Hematopoietic multipotent progenitor cell treated with erythropoietin and hydrocortisone succinate and interleukin-3 and kit ligand, for 17 days (in vitro differentiated cells): ENCODE data around the gene TRIM2.
"Not testable (repeated sequence)": the region's sequence is repeated elsewhere in the genome, so short reads cannot be mapped to it uniquely, and the experiment has no call there.

ENCODE experiments used
- DNase-seq: peaks from one replicate; pipeline ENCODE4 v3.0.0-alpha.2; 2015; ENCODE audit warnings: low spot score

Gene TRIM2

DNA sequence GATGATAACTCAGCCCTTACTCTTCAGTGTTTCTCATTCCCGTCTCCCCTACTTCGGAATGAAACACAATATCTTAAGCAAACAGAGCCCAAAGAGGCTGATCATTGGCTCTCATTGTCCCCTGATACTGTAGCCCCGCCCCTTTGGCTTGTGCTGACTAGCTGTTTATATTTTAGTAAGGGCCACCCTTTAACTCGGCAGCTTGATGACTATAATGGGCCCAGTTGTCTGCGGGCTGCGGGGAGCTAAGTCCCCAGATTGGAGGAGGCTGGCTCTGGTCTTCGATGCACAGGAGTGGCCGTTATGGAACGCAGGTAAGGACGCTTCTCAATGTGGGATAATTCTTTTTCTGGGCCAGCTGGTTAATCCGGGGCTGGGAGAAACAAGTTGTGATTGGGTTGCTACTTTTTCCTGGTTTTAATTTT lies at the start of gene TRIM2:
Gene TRIM2 (plus strand): TSS at position 197 of the 425 bp plus-strand sequence. CDS start 88 bp downstream, at position 285.
- peak; percentile 20 for DNase-seq

DNA sequence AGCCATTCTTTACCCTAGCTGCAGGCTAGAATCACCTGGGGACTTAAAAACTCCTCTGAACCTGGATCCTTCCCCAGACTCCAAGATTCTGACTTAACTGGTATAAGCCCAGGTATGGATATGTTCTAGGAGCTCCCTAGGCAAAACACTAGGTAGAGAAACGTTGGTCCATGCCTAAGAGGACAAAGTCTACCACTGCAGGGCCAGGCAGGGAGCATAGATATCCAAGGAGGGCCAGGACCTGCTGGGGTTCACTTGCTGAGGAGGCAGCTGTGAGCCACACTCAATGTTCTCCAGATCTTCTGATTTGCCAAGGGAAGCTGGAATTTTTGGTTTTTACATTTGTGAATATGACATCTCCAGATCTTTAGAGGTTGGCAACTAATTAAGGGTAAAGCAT lies 48.6 kb upstream of the TRIM2 start:
- DNase-seq = no peak

DNA sequence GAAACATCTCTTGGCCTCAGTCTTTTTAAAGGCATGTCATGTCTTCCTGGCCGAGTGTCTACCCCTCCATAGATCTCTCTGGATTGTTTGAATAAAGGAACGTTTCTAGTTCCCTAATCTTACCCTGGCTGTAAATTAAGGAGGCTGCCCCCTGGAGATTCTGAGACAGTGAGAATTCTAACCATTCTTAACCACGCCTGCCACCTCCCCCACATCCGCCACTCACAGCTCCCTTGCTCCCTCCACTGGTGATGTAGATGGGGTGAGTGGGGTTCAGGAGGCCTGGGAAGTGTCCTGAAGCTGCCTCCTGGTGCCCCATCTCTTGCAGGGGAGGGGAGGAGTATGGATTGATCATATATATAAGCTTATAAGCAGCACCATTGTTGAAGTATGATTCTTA lies 48.0 kb upstream of the TRIM2 start:
- DNase-seq = peak; percentile 38

DNA sequence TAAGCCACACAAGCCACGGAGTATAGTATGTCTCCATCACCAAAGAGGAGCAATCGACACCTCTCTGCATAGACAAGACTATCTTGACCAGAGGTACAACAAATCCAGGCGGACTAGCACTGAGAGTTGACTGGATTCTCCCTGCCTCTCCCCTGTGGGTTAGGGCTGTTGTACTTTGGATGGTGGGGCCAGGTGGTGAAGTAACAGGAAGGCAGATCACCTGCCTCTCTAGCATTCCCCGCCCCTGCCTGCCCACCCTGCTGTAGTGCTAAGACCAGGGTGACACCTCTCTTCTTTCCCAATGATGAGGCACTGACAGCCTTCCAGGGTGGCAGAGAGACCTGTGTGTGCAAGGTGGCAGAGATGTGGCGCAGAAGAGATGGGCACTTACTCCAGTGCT lies 47.5 kb upstream of the TRIM2 start:
- no peak for DNase-seq

DNA sequence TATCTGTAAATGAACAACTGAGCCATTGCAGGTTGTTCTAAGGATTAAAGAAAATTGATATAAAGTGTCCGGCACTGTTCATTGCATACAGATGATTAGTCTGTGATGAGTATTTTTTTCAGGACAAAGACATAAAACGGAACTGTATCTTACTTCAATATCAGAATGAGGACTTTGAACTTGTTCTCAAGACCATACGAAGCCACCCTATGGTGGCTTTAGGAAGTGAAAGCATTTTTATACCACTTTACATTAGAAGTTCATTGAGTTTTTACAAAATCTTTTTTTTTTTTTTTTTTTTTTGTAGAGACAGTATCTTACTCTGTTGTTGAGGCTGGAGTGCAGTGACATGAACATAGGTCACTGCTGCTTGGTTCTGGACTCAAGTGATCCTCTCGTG lies 45.2 kb upstream of the TRIM2 start:
- no peak for DNase-seq

DNA sequence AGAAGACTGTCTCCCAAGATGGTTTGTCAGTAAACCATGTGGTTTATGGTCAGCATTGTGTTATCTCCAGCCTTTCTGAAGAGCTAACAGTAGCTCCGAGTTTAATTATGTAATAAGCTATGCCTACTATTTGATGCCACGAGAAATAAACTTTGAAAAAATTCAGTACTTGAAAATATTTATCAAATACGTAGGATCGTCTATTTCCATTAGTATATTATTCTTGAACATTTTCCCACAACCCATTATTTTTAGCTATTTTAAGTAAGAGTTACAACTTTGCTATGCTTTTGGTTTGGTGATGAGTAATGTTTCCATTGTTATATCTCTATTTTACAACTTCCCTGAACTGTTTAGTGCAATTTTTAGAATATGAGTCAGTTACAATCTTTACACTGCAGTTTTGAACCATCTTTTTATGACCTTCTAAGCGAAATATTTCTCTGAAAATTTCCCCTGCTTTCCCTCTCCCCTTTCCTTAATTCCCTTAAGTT lies 44.5 kb upstream of the TRIM2 start:
- no peak for DNase-seq

DNA sequence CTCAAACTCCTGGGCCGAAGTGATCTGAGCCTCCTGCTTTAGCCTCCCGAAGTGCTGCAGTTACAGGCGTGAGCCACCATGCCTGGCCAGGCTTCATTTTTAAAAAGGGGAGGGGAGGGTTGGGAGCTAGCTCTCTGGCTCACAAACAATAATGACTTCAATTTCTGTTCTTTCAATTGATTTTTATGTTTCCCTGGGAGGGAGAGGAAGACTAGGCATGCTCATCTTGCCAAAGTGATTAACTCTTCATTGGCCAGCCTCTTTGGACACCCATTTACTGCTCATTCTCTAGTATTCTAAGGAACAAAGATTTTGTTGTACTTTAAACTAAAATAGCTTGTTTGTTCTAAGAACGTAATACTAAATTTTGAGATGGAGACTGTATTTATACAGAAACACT lies 43.4 kb upstream of the TRIM2 start:
- no peak for DNase-seq

DNA sequence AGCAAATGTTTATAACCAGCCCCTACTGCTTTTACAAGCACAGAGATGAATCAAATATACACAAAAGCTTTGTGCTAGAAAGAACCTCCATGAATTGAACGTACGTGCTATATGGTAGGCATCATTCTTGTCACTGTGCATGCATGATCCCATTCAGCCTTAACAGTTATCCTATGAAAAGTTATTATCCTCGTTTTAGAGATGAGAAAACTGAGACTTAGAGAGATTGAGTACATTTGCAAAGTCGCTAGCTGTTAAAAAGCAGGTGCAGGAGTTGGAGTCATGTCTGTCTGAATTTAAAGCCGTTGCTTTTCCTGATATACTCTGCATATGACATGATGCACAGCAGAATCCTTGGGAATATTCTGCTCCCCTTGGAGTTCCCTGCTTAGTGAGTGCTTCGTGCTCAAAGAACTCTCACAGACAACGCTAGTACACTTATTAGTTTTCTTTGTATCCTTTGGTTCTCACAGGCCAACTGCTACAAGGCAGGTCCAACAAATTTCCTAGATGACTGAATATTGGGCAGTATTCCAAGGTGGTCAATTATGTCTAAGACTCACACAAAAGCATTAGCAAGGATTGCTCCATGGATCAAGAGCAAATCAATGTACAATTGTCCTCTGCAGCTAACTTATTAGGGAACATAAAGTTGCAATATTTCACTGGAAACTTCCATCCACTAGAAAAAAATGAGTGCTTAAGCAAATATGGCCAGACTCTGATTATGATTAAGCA lies 42.8 kb upstream of the TRIM2 start:
- DNase-seq = no peak

DNA sequence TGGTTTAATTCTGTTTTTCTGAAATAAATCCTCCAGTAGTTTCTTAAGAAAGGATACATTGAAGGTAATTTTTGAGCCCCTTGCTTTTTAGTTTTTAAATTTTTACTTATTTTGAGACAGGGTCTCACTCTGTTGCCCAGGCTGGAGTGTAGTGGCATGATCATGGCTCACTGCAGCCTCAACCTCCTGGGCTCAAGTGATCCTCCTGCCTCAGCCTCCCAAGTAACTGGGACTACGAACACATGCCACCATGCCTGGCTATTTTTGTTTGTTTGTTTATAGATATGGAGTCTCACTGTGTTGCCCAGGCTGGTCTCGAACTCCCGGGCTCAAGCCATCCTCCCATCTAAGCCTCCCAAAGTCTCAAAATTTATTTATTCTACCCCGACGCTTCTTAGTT lies 39.0 kb upstream of the TRIM2 start:
- DNase-seq = not testable (repeated sequence)

DNA sequence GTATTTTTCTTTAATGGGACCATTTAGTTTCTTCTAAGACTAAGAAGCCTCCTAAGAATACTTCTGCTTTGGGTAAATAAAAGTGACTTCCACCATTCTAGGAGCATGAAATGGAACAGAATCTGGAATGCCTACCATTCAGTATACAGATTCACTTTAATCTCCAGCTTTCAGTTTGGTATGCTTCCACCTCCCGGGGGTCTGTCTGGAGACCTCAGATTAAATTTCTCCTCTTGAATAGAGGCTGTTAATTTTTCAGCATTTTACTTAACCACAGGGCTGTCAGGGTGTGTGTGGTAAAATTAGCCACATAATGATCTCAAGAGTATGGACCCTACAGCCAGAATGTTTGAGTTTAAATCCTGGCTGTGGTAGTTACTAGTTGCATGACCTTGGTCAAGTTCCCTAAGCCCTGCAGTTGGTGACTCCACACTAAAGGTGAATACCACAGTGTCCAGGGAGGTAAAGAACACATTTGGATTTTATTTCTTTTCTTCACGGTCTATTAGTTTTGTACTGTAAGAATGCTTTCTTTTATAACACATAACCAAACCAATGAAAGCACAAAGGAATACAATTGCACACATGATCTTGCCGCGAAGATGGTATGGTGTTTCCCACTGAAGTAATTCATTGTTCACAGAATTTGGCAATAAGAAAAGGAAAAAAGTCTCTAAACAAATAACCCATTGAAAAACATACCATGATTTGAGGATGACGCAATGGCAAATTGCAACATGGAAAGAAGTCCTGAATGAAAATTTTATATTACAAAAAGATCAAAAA lies 37.3 kb upstream of the TRIM2 start:
- DNase-seq = no peak

DNA sequence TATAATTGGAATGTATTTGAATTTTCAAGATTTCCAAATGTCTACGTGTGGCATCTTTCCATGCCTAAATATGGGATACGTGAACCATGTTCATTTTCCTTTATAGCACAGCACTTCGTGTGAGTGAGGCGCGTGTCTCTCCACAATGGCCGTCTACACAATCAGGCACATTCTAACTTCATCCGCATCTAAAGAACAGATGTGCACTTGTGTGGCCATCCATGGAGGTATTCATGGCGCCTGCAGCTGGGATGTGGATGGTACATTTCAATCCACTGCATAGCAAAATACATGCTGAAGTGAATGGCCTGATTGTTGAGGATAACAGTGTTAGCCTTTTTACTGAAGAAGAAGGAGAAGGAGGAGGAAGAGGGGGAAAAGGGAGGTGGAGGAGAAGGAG lies 34.5 kb upstream of the TRIM2 start:
- no peak for DNase-seq

DNA sequence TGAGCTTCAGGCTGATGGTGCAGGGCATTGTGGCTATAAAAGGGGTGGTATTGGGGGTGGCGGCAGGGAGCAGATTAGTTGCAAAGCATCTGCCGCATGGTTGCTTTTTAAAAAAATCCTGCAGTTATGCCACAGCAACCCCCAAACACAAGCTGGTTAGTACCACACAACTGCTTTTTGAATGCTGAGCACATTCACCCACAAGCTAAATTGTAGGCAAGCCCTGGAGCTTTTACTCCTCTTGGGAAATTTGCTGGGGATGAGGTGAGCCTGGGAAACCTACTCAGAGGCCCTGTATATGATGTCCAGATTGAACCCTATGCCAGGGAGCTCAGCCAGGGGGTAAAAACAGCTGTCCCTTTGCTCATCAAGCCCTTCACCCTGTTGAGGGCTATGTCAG lies 33.8 kb upstream of the TRIM2 start:
- DNase-seq = no peak

DNA sequence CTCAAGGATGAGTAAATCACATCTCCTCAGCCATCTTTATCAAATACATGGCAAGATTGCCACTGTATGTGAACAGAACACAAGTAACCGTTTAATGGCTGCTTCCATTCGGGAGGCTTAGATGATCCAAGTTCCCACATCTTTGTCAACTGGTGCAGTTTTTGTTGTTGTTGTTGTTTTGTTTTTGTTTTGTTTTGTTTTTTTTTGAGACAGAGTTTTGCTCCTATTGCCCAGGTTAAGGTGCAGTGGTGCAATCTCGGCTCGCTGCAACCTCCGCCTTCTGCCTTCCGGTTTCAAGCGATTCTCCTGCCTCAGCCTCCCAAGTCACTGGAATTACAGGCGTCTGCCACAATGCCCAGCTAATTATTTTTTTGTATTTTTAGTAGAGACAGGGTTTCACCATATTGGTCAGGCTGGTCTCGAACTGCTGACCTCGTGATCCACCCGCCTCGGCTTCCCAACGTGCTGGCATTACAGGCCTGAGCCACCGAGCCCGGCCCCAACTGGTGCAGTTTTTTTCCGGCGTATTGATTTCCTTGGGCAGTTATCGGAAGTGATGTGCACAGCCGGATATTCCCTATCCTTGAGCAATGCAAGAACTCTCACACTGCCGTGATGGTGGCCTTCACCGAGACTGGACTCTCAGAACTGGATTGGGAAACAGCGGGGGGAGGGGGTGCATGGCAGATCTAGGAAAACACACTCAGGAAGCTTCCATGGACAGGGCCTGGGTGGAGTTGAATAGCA lies 29.2 kb upstream of the TRIM2 start:
- DNase-seq = no peak

DNA sequence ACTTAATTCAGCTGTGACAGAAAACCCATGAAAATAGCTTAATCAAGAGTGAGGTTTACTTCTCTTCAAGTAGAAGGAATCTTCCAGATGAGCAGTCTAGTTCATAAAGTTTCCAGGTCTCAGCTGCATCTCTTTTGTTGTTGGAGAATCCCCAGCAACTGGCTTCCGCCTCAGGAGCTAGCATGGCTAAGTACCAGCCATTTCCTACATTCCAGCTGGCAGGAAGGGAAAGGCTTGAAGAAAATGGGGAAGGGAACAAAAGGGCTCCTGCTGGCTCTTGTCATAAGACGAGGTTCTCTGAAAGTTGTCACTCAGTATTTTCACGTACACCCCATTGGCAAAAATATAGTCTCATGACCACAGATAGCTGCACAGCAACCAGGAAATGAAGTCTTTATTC lies 27.3 kb upstream of the TRIM2 start:
- DNase-seq = no peak

DNA sequence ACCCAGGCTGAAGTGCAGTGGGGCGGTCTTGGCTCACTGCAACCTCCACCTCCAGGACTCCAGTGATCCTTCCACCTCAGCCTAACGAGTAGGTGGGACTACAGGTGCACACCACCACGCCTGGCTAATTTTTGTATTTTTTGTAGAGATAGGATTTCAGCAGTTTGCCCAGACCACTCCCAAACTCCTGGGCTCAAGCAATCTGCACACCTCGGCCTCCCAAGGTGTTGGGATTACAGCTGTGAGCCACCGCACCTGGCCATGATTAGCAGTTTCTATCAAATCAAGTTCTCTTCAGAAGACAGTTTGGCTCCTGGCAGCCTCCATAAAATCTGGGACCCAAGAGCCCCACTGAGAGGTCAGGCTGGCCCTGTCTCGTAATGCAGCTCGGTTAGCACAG lies 26.4 kb upstream of the TRIM2 start:
- no peak for DNase-seq

DNA sequence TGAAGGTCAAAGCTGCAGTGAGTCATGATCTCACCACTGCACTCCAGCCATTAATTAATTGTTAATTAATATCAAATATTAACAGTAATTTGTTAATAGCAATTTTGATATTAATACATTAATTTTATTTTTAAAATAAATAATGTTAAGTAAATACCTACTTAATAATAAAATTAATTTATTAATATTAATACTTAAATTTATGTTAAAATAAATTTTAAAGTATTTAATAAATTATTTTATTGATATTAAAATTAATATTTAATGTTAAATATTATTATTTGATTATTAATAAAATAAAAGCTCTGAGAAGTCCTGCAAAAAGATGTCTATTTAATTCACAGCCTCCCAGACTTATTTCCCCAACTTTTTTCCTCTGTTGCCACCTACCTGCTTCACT lies 25.1 kb upstream of the TRIM2 start:
- DNase-seq = no peak

DNA sequence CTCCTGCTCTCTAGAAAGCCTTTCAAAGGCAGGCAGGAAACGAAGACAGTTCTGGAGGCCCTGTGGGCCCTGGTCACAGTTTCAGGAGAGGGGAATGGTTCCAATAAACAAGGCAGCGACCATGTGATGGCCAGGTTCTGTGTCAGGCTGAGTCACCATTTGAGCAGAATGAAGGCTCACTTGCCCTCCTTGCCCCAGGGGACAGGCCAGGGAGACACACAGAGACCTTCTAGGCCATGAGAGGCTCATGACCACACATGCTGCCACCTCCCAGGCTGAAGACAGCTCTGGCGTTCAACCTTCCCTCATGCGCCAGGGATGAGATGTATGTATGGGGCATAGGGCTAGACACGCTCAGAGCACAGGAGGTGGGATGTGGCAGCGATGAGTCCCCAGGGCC lies 22.9 kb upstream of the TRIM2 start:
- no peak for DNase-seq

DNA sequence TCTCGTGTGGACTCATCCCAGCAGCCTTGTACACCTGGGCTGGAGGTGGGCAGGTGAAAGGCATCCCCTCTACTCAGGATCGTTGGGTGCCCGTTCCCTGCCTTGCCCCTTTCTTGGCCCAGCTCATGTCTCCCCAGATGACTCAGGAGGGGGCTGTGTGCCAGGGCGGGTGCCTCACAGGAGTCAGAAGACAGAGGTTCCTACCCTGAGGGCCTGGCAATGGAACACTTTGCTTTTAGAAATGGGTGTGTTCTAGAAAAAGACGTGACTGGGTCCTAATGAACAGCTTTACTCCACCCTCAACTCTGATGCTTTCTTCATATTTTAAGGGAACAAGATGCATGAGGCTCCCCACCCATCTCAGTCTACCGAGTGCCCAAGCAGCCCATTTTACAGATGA lies 22.5 kb upstream of the TRIM2 start:
- no peak for DNase-seq

DNA sequence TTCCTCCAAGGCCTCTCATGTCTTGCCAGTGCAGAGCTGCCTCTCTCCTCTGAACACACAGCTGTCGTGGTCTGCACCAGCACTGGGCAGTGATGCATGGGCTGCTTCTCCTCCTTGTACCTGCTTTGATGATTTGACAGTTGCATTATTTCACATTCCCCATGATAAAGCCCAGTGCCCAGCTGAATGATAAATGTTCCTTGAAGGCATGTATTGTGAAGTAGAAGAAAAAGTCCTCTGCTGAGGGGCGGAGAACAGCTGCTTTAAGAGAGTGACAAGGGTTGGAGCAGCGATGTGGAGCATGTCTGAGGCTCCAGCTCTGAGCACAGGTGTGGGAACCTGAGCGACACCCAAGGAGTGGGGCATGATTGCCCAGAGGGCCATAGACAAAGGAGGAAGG lies 21.1 kb upstream of the TRIM2 start:
- no peak for DNase-seq

DNA sequence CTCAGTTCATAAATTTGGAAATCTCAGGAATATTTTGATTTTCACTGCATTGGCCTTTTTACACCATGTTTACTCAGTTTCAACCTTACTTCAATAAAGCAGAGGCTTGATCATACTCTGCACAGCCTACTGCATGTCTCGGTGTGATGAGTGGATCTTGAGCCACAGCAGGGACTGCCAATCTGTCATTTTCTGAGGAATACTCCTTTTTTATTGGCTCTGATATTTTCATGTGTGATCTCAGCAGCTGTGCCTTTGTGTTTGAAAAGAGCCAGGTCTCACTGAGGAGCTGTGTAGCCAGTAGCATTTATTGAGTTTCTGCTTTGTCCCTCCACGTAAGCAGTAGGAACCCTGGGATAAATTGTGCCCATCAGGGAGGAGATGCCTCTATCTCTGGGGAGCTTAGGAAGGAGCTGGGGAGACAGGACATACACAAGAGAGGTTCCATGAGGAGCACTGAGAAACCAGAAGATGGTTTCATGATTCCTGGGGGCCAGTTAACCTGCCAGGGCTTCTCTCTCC lies 18.9 kb upstream of the TRIM2 start:
- DNase-seq = no peak

DNA sequence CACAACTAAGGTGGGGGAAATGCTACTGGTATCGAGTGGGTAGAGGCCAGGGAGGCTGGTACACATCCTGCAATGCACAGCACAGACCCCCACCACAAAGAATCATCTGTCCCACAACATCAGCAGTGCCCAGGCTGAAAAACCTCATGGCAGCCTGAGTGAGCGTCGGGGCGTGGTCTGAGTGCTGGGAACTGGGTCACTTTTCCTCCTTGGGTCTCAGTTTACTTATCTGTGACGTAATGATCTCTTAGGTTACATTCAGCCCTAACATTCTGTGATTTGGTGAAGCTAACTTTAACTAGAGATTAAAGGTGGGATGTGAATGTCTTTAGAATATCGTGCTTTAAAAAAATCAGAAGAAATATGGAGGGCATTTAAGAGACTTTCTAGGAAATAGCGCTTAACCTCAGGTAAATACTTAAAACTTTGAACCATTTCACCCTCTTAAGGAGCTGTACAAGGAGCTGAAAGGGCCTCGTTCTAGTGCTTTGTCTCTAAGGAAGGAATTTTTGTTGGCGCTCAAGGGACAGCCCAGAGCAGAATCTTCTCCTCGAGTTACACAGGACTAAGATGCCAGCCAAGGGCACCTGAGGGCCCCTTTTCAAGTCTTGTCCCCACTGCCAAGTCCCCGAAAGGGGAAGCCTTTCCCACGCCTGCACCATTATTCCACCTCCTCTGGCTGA lies 18.1 kb upstream of the TRIM2 start:
- no peak for DNase-seq
